H1 (cell line): Measurements from ENCODE around the gene GUCY2D. TPM values are rescaled to one million over a fixed set of nuclear protein-coding genes. Genes with fewer than 3 reads are reported as not detected.

Experiments
- BACH1 ChIP-seq: IDR thresholded peaks from 2 replicates; pipeline ENCODE4 v1.6.1; 2012; ENCODE audit warnings: low read length, improper control_type of control experiment
- CTBP2 ChIP-seq: IDR thresholded peaks from 2 replicates; pipeline ENCODE4 v1.7.0; 2011; ENCODE audit warnings: borderline replicate concordance, mild to moderate bottlenecking, moderate library complexity, mixed read lengths, low read length; ENCODE audit not compliant: insufficient read depth, insufficient read length
- GTF2F1 ChIP-seq: IDR thresholded peaks from 2 replicates; pipeline ENCODE4 v1.6.1; 2012; ENCODE audit warnings: low read depth, low read length, improper control_type of control experiment, borderline replicate concordance
- JUND ChIP-seq: IDR thresholded peaks from 2 replicates; pipeline ENCODE4 v1.6.1; 2011; ENCODE audit warnings: mild to moderate bottlenecking, improper control_type of control experiment, low read length
- PHF8 ChIP-seq: fragments of 200-600 bp; sonication (generic); conservative IDR thresholded peaks from 2 replicates; pipeline ENCODE4 v1.7.1; 2012; ENCODE audit warnings: low read depth, mild to moderate bottlenecking, inconsistent platforms, low read length, moderate library complexity
- RBBP5 ChIP-seq: IDR thresholded peaks from 2 replicates; pipeline ENCODE4 v1.7.1; 2012; ENCODE audit warnings: low read depth, mild to moderate bottlenecking, inconsistent platforms, low read length, moderate library complexity, borderline replicate concordance
- SP4 ChIP-seq: IDR thresholded peaks from 2 replicates; pipeline ENCODE4 v1.6.1; 2012; ENCODE audit warnings: low read length, inconsistent platforms
- TCF12 ChIP-seq: IDR thresholded peaks from 2 replicates; pipeline ENCODE4 v1.6.1; 2011; ENCODE audit warnings: low read depth, mild to moderate bottlenecking, low read length
- YY1 ChIP-seq: IDR thresholded peaks from 2 replicates; pipeline ENCODE4 v1.6.1; 2011; ENCODE audit warnings: low read depth, mild to moderate bottlenecking, low read length
- polyA plus RNA-seq, 7 experiments: library from polyadenylated mRNA; depleted of rRNA in 3 of 7; stranded (reverse) in 5 of 7; unstranded in 2 of 7; fragments of >200 nt in 5 of 7; fragments of 200-250 nt in 2 of 7; gene quantifications; 1 replicate in 5 of 7; 2 replicates in 1 of 7; 4 replicates in 1 of 7; pipeline versions ENCODE4 v1.2.1 to v1.2.3, GENCODE V29; 2011 to 2013; ENCODE audit warnings: missing spikeins in 2 of 7, mixed read lengths in 2 of 7
- total RNA-seq: library from RNA; stranded (reverse); fragmentation: NEBNext Ultra II Directional; extraction: Animal tissue kit (Norgen Biotek cat#: 25700); gene quantifications from 2 replicates; pipeline ENCODE4 v1.2.1, GENCODE V29; 2021
- TF ChIP-seq, protein P1 (sequence below): IDR thresholded peaks from 2 replicates; pipeline ENCODE4 v1.6.1; 2012; ENCODE audit warnings: low read length, inconsistent platforms

GUCY2D gene
- total and polyA plus RNA-seq, 2 of the 8 experiments (the other 6 are each of a cell fraction or from before 2014, with no cell fraction given): 0.20 to 0.48 TPM

DNA sequence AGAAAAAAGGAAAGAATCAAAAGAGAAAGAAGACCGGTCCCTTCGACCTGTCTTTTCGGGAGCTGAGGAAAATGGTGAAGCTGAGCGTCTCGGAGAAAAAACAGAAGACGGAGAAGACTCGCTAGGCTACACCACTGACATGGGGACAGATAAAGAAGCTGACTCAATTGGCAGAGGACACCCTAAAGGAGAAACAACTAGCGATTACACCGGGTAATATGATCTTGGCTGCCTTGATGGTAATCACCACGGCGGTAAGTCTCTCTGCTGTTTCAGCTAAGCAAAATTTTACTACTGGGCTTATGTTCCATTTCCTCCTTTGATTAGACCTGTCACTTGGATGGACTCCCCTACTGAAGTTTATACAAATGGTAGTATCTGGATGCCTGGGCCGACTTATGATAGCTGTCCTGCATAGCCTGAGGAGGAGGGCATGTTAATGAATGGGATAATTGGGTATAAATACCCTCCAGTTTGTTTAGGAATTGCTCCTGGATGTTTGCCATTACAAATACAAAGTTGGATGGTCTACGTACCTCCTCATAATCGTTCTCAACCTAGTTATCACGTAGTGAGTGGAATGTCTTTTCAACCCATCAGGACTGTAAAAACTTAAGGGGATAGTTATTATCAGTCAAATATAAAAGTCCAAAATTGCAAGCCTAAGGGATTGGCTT is 60.5 kb downstream of the GUCY2D start (continued):
- no peak for TF ChIP-seq RBBP5
- no peak for TF ChIP-seq TCF12
- no peak for TF ChIP-seq JUND
- TF ChIP-seq, protein P1, sequence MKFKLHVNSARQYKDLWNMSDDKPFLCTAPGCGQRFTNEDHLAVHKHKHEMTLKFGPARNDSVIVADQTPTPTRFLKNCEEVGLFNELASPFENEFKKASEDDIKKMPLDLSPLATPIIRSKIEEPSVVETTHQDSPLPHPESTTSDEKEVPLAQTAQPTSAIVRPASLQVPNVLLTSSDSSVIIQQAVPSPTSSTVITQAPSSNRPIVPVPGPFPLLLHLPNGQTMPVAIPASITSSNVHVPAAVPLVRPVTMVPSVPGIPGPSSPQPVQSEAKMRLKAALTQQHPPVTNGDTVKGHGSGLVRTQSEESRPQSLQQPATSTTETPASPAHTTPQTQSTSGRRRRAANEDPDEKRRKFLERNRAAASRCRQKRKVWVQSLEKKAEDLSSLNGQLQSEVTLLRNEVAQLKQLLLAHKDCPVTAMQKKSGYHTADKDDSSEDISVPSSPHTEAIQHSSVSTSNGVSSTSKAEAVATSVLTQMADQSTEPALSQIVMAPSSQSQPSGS: no peak
- TF ChIP-seq BACH1: no peak
- no peak for TF ChIP-seq SP4
- no peak for TF ChIP-seq GTF2F1
- TF ChIP-seq YY1: no peak
- no peak for TF ChIP-seq PHF8
- TF ChIP-seq CTBP2: no peak
